Upper lobe of left lung (tissue), 6 donors: ENCODE data around the gene IRF2. TPM values are rescaled to one million over a fixed set of nuclear protein-coding genes. Genes with fewer than 3 reads are reported as not detected.

Experiments
- ATAC-seq, 2 donors: fragments of 200-7000 bp; cut with Tn5 transposase; one replicate each; pipeline ENCODE4 v1.9.1; 2022; ENCODE audit warnings: mild to moderate bottlenecking in 2 of 2, moderate library complexity in 2 of 2; ENCODE audit not compliant: low FRiP score in 2 of 2
- DNase-seq, 2 donors: peaks; one replicate each; pipeline ENCODE4 v3.0.0-alpha.2; 2019 to 2020
- H3K27ac ChIP-seq, 4 donors: fragments of 200-600 bp; sonication (generic); one replicate each; pipeline ENCODE4 v1.5.1; 2016 to 2019
- H3K27me3 ChIP-seq, 4 donors: fragments of 200-600 bp; sonication (generic); one replicate each; pipeline ENCODE4 v1.5.1; 2017 to 2019
- H3K36me3 ChIP-seq, 4 donors: fragments of 200-600 bp; sonication (generic); one replicate each; pipeline ENCODE4 v1.5.1; 2016 to 2019
- H3K4me1 ChIP-seq, 4 donors: fragments of 200-600 bp; sonication (generic); one replicate each; pipeline ENCODE4 v1.5.1; 2018 to 2019
- H3K4me3 ChIP-seq, 4 donors: fragments of 200-600 bp; sonication (generic); one replicate each; pipeline ENCODE4 v1.5.1; 2017 to 2019; ENCODE audit warnings: mild to moderate bottlenecking in 2 of 4, moderate library complexity in 1 of 4
- H3K9me3 ChIP-seq, 4 donors: fragments of 200-600 bp; sonication (generic); one replicate each; pipeline ENCODE4 v1.5.1; 2018 to 2019
- CTCF ChIP-seq, 6 experiments: fragments of 450-650 bp in 4 of 6; fragments of 200-600 bp in 2 of 6; sonication (generic) in 2 of 6; IDR thresholded peaks; one replicate each; pipeline ENCODE4 v1.5.1; 2016 to 2019; ENCODE audit warnings: antibody characterized with exemption in 6 of 6
- EP300 ChIP-seq, 4 donors: sonication (generic); formaldehyde crosslinking; IDR thresholded peaks; one replicate each; pipeline ENCODE4 v1.5.1; 2017; ENCODE audit warnings: antibody characterized with exemption in 4 of 4, control low read depth in 2 of 4
- POLR2A ChIP-seq, 4 donors: fragments of 450-650 bp; IDR thresholded peaks; one replicate each; pipeline ENCODE4 v1.5.1; 2016 to 2017; ENCODE audit warnings: antibody characterized with exemption in 4 of 4, mild to moderate bottlenecking in 2 of 4
- POLR2AphosphoS5 ChIP-seq, 2 donors: sonication (generic); formaldehyde crosslinking; IDR thresholded peaks; one replicate each; pipeline ENCODE4 v1.5.1; 2017; ENCODE audit warnings: antibody characterized with exemption in 2 of 2
- WGBS, 2 donors: methylation state at CpG; one replicate each; pipeline ENCODE4 v1.1.5; 2017 to 2018; 5-methylcytosine and 5-hydroxymethylcytosine counted together
- total RNA-seq, 6 donors: library from RNA; depleted of rRNA in 4 of 6; stranded (reverse); fragments of >200 nt in 4 of 6; gene quantifications; one replicate each; pipeline versions ENCODE4 v1.1.0 to v1.2.1, GENCODE V29; 2016 to 2021
- donor health status: DM: no; HTN: no; CAD: no; lungs with moderate emphysema.
- donor health status: DM: no; HTN: yes; CAD: no; lungs with severe emphysema.

IRF2 gene
- total RNA-seq, 6 donors from 2014 or later = 25.5 to 46.1 (median 41.7) TPM

DNA sequence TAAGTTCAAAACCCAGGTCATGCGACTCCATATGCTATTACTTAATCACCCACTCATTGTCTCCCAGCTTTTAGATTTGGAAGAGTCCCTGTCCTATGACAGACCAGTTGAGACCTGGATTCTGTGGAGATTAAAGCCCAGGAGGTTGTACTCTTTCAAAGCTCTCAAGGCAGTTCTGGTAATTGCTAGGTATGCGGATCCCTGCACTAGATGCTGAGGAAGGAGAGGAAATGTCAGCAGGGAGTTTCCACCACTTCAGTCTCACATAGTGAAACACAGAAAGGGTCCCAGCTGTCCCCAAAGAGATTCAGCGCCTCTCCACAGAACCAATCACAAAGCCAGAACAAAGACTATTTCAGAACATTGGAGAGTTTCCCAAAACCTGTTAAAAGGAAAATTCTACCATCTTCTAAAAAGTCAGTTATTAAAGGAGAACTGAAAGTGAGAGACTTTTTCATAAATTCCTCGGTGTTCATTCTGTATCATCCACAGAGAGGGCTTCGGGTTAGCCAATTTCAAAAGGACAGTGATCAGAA lies 53.4 kb downstream of the IRF2 start:
- peaks cover 3 to 55% (median 19%) of the 10 kb centered on the region in 4 donors for H3K36me3 ChIP-seq
- WGBS, 2 donors = 68 to 74% methylated on average over 5 of the region's 5 CpGs

DNA sequence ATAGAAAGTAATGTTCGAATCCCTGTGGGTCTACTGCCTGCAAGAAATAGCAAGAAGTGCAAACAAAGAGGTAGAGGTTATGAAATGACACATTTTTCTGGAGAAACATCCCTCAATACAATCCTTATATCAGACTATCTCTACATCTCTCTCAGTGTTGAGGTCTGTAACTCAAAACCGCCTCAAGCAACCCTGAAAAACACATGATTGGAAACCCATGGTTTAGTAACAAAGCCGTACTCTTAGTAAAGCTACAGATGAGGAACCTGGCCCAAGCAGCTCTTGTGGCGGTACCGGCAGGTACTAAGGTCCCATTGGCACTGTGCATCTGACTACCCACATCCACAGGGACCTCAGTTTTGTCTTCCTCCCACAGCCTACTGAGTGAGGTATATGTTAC lies 53.9 kb downstream of the IRF2 start:
- TF ChIP-seq POLR2A (IDR thresholded peaks at IDR 0.05) (no peak), CTCF (IDR thresholded peaks at IDR 0.05) (no peak), POLR2AphosphoS5 (IDR thresholded peaks at IDR 0.05) (no peak), EP300 (IDR thresholded peaks at IDR 0.05) (no peak)
- H3K27me3 ChIP-seq = no peaks in the 10 kb centered on the region
- H3K4me3 ChIP-seq = no peak overlapping the region
- peak overlapping the region in 1 of 4 donors; percentile 22 for H3K27ac ChIP-seq
- peaks cover 3 to 55% (median 16%) of the 10 kb centered on the region in 4 donors for H3K36me3 ChIP-seq
- peaks cover 18 to 57% (median 34%) of the 10 kb centered on the region in 4 donors for H3K4me1 ChIP-seq
- ATAC-seq (no peak), DNase-seq (no peak)
- 77 to 86% methylated on average over 4 to 5 of the region's 5 CpGs for WGBS, 2 donors
- H3K9me3 ChIP-seq = no peaks in the 10 kb centered on the region

More for the DNA sequence above, 53.4 kb downstream of the IRF2 start:
- ATAC-seq (no peak), DNase-seq (no peak)
- Histone ChIP-seq H3K4me1 (peaks cover 18 to 63% (median 35%) of the 10 kb centered on the region in 4 donors), H3K27me3 (no peaks in the 10 kb centered on the region), H3K4me3 (no peak overlapping the region), H3K9me3 (no peaks in the 10 kb centered on the region), H3K27ac (peak overlapping the region in 2 of 4 donors; percentile 22 to 27)
- TF ChIP-seq POLR2A (IDR thresholded peaks at IDR 0.05) = no peak

DNA sequence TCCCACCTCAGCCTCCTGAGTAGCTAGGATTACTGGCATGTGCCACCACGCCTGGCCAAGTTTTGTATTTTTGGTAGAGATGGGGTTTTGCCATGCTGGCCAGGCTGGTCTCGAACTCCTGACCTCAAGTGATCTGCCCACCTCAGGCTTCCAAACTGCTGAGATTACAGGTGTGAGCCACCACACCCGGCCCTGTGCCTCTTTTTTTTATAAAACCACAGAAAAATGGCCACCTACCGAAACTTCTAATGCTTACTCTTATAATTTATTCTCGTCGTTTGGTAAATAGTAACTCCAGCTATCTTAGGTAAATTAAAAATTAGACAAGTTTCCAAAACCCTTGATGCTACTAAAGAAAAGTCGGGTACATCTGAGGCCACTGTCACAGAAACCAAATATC lies 54.4 kb downstream of the IRF2 start:
- no peaks in the 10 kb centered on the region for H3K9me3 ChIP-seq
- no peaks in the 10 kb centered on the region for H3K27me3 ChIP-seq
- ATAC-seq = no peak
- no peak overlapping the region for H3K27ac ChIP-seq
- H3K4me3 ChIP-seq = no peak overlapping the region
- 84 to 92% methylated on average over 7 of the region's 7 CpGs for WGBS, 2 donors
- H3K4me1 ChIP-seq = peaks cover 16 to 53% (median 31%) of the 10 kb centered on the region in 4 donors
- DNase-seq = no peak
- TF ChIP-seq CTCF (IDR thresholded peaks at IDR 0.05) (no peak), EP300 (IDR thresholded peaks at IDR 0.05) (no peak), POLR2A (IDR thresholded peaks at IDR 0.05) (no peak), POLR2AphosphoS5 (IDR thresholded peaks at IDR 0.05) (no peak)
- H3K36me3 ChIP-seq = peaks cover 3 to 55% (median 12%) of the 10 kb centered on the region in 4 donors

- ATAC-seq (peak in 1 of 2 donors; percentile 81), DNase-seq (no peak)
- Histone ChIP-seq H3K27ac (peak overlapping the region; percentile 69 to 77 (median 74)), H3K27me3 (no peaks in the 10 kb centered on the region), H3K4me1 (peaks cover 28 to 52% (median 42%) of the 10 kb centered on the region in 4 donors), H3K9me3 (no peaks in the 10 kb centered on the region), H3K36me3 (peaks cover 3 to 44% (median 9%) of the 10 kb centered on the region in 4 donors), H3K4me3 (peak overlapping the region in 1 of 4 donors; percentile 38)
- 82 to 84% methylated on average over 8 of the region's 8 CpGs for WGBS, 2 donors
- TF ChIP-seq CTCF (IDR thresholded peaks at IDR 0.05) (no peak), POLR2A (IDR thresholded peaks at IDR 0.05) (no peak), POLR2AphosphoS5 (IDR thresholded peaks at IDR 0.05) (no peak), EP300 (IDR thresholded peaks at IDR 0.05) (no peak)
These were observed 56.4 kb downstream of the IRF2 start for GRCh38 chr4:184417802-184418511.

- H3K27ac ChIP-seq = peak overlapping the region; percentile 69 to 77 (median 74)
- H3K27me3 ChIP-seq = no peaks in the 10 kb centered on the region
- WGBS, 2 donors = 50 to 62% methylated on average over 12 of the region's 12 CpGs
- H3K4me3 ChIP-seq = peak overlapping the region in 2 of 4 donors; percentile 19 to 38
- no peak for DNase-seq
- H3K4me1 ChIP-seq = peaks cover 28 to 51% (median 43%) of the 10 kb centered on the region in 4 donors
- H3K36me3 ChIP-seq = peaks cover 3 to 43% (median 9%) of the 10 kb centered on the region in 4 donors
- H3K9me3 ChIP-seq = no peaks in the 10 kb centered on the region
- no peak for TF ChIP-seq POLR2AphosphoS5 (IDR thresholded peaks at IDR 0.05)
- TF ChIP-seq EP300 (IDR thresholded peaks at IDR 0.05) = no peak
- TF ChIP-seq CTCF (IDR thresholded peaks at IDR 0.05) = no peak
- peak in 1 of 2 donors; percentile 59 for ATAC-seq
These were observed 57.2 kb downstream of the IRF2 start for GRCh38 chr4:184416913-184417734.
